GM10847 (cell line): ENCODE data around the gene CDK9.
A peak's percentile ranks its signal among the peaks of the same experiment; 100 is the strongest.

ENCODE experiments used
- POLR2A ChIP-seq: IDR thresholded peaks from 2 replicates; pipeline ENCODE4 v1.6.1; 2011; ENCODE audit not compliant: insufficient read length; ENCODE audit errors: extremely low read depth

Gene CDK9

GRCh38 chr9:127755061-127756060 lies 30.5 kb upstream of the CDK9 start:
- TF ChIP-seq POLR2A, result no peak

GRCh38 chr9:127756233-127756632 lies 29.6 kb upstream of the CDK9 start:
- no peak for TF ChIP-seq POLR2A

- TF ChIP-seq POLR2A, result no peak
These were observed 27.0 kb upstream of the CDK9 start for GRCh38 chr9:127758843-127759242.

GRCh38 chr9:127761061-127761460 lies 24.8 kb upstream of the CDK9 start:
- no peak for TF ChIP-seq POLR2A

GRCh38 chr9:127761491-127761956 lies 24.3 kb upstream of the CDK9 start:
- no peak for TF ChIP-seq POLR2A

- no peak for TF ChIP-seq POLR2A
These were observed 23.6 kb upstream of the CDK9 start for GRCh38 chr9:127762111-127762676.

- TF ChIP-seq POLR2A, result no peak
These were observed 21.9 kb upstream of the CDK9 start for GRCh38 chr9:127763918-127764384.

- TF ChIP-seq POLR2A, result no peak
These were observed 20.4 kb upstream of the CDK9 start for GRCh38 chr9:127765418-127765817.

- no peak for TF ChIP-seq POLR2A
These were observed 18.4 kb upstream of the CDK9 start for GRCh38 chr9:127767410-127767809.

GRCh38 chr9:127767909-127768331 lies 17.9 kb upstream of the CDK9 start:
- no peak for TF ChIP-seq POLR2A

GRCh38 chr9:127768698-127769097 lies 17.1 kb upstream of the CDK9 start:
- no peak for TF ChIP-seq POLR2A

- no peak for TF ChIP-seq POLR2A
These were observed 16.7 kb upstream of the CDK9 start for GRCh38 chr9:127769101-127769500.

GRCh38 chr9:127769929-127770582 lies 15.8 kb upstream of the CDK9 start:
- no peak for TF ChIP-seq POLR2A

- TF ChIP-seq POLR2A, result no peak
These were observed 15.3 kb upstream of the CDK9 start for GRCh38 chr9:127770583-127770904.

- peak; percentile 28 for TF ChIP-seq POLR2A
These were observed 14.8 kb upstream of the CDK9 start for GRCh38 chr9:127770905-127771569.

- TF ChIP-seq POLR2A, result no peak
These were observed 14.2 kb upstream of the CDK9 start for GRCh38 chr9:127771570-127772189.
